MCF 10A (cell line): ENCODE measurements around the gene TAS2R39. TPM values are rescaled to one million over a fixed set of nuclear protein-coding genes. Genes with fewer than 3 reads are reported as not detected.
"Not testable (repeated sequence)": the region's sequence is repeated elsewhere in the genome, so short reads cannot be mapped to it uniquely, and the experiment has no call there.

Source experiments
- Bru-seq: library from RNA; stranded (reverse); fragments of 400-500 nt; gene quantifications from one replicate; lab custom pipeline; 2021; lab: Mats Ljungman, UMichigan
- BruChase-seq, 2 experiments: library from RNA; stranded (reverse); fragments of 400-500 nt; gene quantifications; one replicate each; lab custom pipeline; 2021; lab: Mats Ljungman, UMichigan
- BruUV-seq: library from RNA; stranded (reverse); fragments of 400-500 nt; replicated peaks from 2 replicates; lab custom pipeline; 2021; lab: Mats Ljungman, UMichigan
- CTCF ChIA-PET: fragments of 300-600 bp; sonication (Branson Sonifier 250); formaldehyde crosslinking; extraction: SDS; loops from one replicate; lab custom pipeline; 2021; ENCODE audit warnings: antibody characterized with exemption, inconsistent platforms; lab: Yijun Ruan, JAX
- POLR2A ChIA-PET: fragments of 300-600, 350-650 bp; sonication (Branson Sonifier 250); formaldehyde crosslinking; extraction: SDS; loops from one replicate; lab custom pipeline; 2020; ENCODE audit warnings: antibody characterized with exemption, inconsistent platforms; lab: Yijun Ruan, JAX
- DNase-seq: peaks from one replicate; pipeline ENCODE4 v3.0.0-alpha.2; 2018; ENCODE audit not compliant: unreplicated experiment
- H3K27ac Mint-ChIP-seq: one replicate; pipeline ENCODE4 v1.8.0; 2022; ENCODE audit warnings: mild to moderate bottlenecking, low read depth, mixed read lengths; ENCODE audit not compliant: unreplicated experiment
- H3K27me3 Mint-ChIP-seq: one replicate; pipeline ENCODE4 v1.8.0; 2022; ENCODE audit warnings: mixed read lengths; ENCODE audit not compliant: insufficient read depth, unreplicated experiment
- H3K36me3 Mint-ChIP-seq: one replicate; pipeline ENCODE4 v1.8.0; 2022; ENCODE audit warnings: mild to moderate bottlenecking, moderate library complexity, mixed read lengths; ENCODE audit not compliant: insufficient read depth, unreplicated experiment
- H3K4me1 Mint-ChIP-seq: one replicate; pipeline ENCODE4 v1.8.0; 2022; ENCODE audit warnings: mixed read lengths; ENCODE audit not compliant: insufficient read depth, unreplicated experiment
- H3K4me3 Mint-ChIP-seq: one replicate; pipeline ENCODE4 v1.8.0; 2022; ENCODE audit warnings: mild to moderate bottlenecking, moderate library complexity, mixed read lengths; ENCODE audit not compliant: unreplicated experiment
- H3K9me3 Mint-ChIP-seq: one replicate; pipeline ENCODE4 v1.8.0; 2022; ENCODE audit warnings: mixed read lengths; ENCODE audit not compliant: unreplicated experiment
- intact Hi-C: fragments of 100-400 bp; cut with micrococcal nuclease; formaldehyde crosslinking; loops from 2 replicates; pipeline ENCODE4 v1.14.1; 2022
- long read RNA-seq: library from polyadenylated mRNA; stranded (forward); transcript quantifications from one replicate; pipeline ENCODE4 v2.0.0, GENCODE V29; 2022
- total RNA-seq: library from RNA; stranded (reverse); gene quantifications from 2 replicates; pipeline ENCODE4 v1.2.3, GENCODE V29; 2022
- TF ChIP-seq, protein P1 (sequence below): fragments of 200-600 bp; IDR thresholded peaks from one replicate; pipeline ENCODE4 v1.8.0; 2022; ENCODE audit warnings: antibody characterized with exemption, mild to moderate bottlenecking; ENCODE audit not compliant: unreplicated experiment

Gene TAS2R39
- total RNA-seq (not detected in 2 replicates), Bru-seq, nascent RNA (not detected), BruChase-seq, experiment 1, labeled RNA remaining after a 6-hour chase (not detected), BruChase-seq, experiment 2, labeled RNA remaining after a 2-hour chase (not detected)
- long read RNA-seq = 0 reads

DNA sequence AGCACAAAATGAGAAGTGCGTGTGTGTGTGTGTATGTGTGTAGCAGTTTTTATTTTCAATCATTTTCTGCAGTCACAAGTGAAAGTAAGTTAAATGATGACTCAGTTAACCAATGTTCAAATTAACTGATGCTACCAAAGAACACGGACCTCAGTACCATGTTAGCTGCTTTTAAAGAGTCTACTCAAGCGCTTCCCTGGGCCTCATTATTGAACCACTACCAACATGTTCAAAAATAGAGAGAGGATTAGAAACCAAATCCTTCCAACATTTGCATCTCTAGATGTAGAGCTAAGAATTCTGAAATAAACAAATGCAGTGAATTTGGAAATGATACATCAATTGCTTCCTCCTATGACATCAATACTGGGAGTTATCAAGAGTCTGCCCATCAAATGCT is at the start of gene TAS2R39:
TAS2R39 (plus strand) TSS at position 396 of the 400 bp plus-strand sequence; CDS start at position 396, 0 bp downstream.
- intact Hi-C loops = no loop called here
- POLR2A ChIA-PET = no interaction called here
- CTCF ChIA-PET = interaction anchor here (0.5 to 0.7 kb wide), 2 partner anchors 550 to 666 kb away, joined by 3 read pairs; no protein-coding TSS in a partner anchor
- Mint-ChIP-seq H3K27me3 (peaks cover 39% of the 10 kb centered on the region), H3K27ac (no peak within 1 kb of the TSS), H3K9me3 (peaks cover 4% of the 10 kb centered on the region), H3K36me3 (no peaks in the 10 kb centered on the region), H3K4me3 (no peak within 1 kb of the TSS), H3K4me1 (no peaks in the 10 kb centered on the region)
- DNase-seq = no peak
- TF ChIP-seq, protein P1, sequence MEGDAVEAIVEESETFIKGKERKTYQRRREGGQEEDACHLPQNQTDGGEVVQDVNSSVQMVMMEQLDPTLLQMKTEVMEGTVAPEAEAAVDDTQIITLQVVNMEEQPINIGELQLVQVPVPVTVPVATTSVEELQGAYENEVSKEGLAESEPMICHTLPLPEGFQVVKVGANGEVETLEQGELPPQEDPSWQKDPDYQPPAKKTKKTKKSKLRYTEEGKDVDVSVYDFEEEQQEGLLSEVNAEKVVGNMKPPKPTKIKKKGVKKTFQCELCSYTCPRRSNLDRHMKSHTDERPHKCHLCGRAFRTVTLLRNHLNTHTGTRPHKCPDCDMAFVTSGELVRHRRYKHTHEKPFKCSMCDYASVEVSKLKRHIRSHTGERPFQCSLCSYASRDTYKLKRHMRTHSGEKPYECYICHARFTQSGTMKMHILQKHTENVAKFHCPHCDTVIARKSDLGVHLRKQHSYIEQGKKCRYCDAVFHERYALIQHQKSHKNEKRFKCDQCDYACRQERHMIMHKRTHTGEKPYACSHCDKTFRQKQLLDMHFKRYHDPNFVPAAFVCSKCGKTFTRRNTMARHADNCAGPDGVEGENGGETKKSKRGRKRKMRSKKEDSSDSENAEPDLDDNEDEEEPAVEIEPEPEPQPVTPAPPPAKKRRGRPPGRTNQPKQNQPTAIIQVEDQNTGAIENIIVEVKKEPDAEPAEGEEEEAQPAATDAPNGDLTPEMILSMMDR = no peak
- BruUV-seq = no TSS peak

DNA sequence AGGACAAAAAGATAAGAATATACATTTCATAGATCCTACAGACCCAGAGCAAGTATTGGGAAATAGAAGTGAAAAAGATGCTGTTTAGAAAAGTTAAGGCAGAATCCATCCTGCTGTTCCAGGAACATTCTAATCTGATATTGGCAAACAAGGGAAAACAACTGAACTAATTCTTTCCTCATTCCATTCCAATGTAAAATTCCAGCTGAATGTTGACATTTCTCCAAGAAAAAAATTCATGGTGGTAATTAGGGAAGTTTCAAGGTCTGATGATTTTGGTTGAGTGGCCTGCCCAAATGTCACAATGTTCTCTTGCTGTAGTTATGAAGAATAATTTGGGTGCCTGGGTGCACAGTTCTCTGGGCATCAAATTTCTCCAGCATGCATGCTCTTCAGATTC is 36.1 kb upstream of the TAS2R39 start:
- Mint-ChIP-seq H3K36me3 (no peaks in the 10 kb centered on the region), H3K27ac (no peak overlapping the region), H3K9me3 (peaks cover 8% of the 10 kb centered on the region), H3K4me1 (no peaks in the 10 kb centered on the region), H3K27me3 (no peaks in the 10 kb centered on the region), H3K4me3 (no peak overlapping the region)
- no TSS peak for BruUV-seq
- TF ChIP-seq, protein P1 = no peak
- intact Hi-C loops = no loop called here
- ChIA-PET CTCF (interaction anchor here (0.6 kb wide), 1 partner anchor 61 kb away, joined by 5 read pairs; no protein-coding TSS in a partner anchor), POLR2A (no interaction called here)
- DNase-seq = no peak

DNA sequence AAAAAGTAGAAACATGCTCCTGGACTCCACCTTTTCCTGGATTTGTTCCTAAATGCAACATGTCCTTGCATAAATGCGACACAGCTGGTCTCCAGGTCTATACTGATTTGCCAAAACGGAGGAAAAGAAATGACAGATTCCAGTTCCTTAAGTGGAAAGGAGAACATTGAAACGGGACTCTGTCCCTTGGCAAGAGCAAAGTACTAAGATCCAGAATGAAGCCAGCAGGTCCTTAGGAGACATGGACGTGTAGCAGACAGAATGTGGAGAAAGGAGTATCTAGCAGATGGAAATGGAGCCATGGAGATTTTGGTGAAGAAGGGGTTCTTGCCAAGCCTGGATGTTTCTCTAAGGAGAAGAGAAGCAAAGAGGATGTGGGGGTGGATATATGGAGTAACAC is 35.2 kb upstream of the TAS2R39 start:
- no peaks in the 10 kb centered on the region for H3K27me3 Mint-ChIP-seq

DNA sequence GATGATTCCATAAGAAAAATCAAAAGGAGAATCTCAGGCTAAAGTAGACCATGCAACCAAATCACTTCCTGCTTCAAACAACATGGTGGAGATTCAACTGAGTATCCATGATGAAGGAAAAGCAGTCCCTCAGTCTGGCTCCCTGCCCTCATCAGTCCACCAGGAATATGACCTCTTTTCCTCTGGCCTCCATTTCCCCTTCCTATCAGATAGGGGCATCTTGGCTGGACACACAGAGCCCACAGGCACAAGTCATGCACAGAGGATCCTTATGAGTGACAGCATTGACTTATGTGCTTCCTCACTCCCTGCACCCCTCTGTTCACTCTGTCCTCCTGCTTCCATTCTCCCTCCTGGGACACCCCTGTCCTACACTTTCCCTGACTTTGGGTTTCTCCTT is 34.6 kb upstream of the TAS2R39 start:
- intact Hi-C loops = no loop called here
- H3K4me3 Mint-ChIP-seq = no peak overlapping the region
- TF ChIP-seq, protein P1 = no peak
- H3K9me3 Mint-ChIP-seq = peaks cover 8% of the 10 kb centered on the region
- H3K36me3 Mint-ChIP-seq = no peaks in the 10 kb centered on the region
- BruUV-seq = no TSS peak
- H3K4me1 Mint-ChIP-seq = no peaks in the 10 kb centered on the region
- CTCF ChIA-PET = no interaction called here
- no peak overlapping the region for H3K27ac Mint-ChIP-seq
- H3K27me3 Mint-ChIP-seq = no peaks in the 10 kb centered on the region
- POLR2A ChIA-PET = no interaction called here
- no peak for DNase-seq

More for the DNA sequence above, 35.2 kb upstream of the TAS2R39 start:
- Mint-ChIP-seq H3K9me3 (peaks cover 8% of the 10 kb centered on the region), H3K4me3 (no peak overlapping the region), H3K27ac (no peak overlapping the region), H3K4me1 (no peaks in the 10 kb centered on the region), H3K36me3 (no peaks in the 10 kb centered on the region)
- POLR2A ChIA-PET = interaction anchor here (0.7 kb wide), 1 partner anchor 243 kb away, joined by 3 read pairs; no protein-coding TSS in a partner anchor
- intact Hi-C loops = no loop called here
- no TSS peak for BruUV-seq
- CTCF ChIA-PET = no interaction called here
- DNase-seq = no peak
- TF ChIP-seq, protein P1 = no peak

DNA sequence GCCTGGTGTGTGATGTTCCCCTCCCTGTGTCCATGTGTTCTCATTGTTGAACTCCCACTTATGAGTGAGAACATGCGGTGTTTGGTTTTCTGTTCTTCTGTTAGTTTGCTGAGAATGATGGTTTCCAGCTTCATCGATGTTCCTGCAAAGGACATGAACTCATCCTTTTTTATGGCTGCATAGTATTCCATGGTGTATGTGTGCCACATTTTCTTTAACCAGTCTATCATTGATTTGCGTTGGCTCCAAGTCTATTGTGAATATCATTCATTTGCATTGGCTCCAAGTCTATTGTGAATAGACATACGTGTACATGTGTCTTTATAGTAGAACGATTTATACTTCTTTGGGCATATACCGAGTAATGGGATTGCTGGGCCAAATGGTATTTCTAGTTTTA is 32.5 kb upstream of the TAS2R39 start:
- H3K27ac Mint-ChIP-seq, H3K36me3 Mint-ChIP-seq, POLR2A ChIA-PET, H3K4me1 Mint-ChIP-seq, CTCF ChIA-PET, H3K9me3 Mint-ChIP-seq, intact Hi-C loops, DNase-seq, BruUV-seq, H3K27me3 Mint-ChIP-seq, H3K4me3 Mint-ChIP-seq: not testable (repeated sequence)

DNA sequence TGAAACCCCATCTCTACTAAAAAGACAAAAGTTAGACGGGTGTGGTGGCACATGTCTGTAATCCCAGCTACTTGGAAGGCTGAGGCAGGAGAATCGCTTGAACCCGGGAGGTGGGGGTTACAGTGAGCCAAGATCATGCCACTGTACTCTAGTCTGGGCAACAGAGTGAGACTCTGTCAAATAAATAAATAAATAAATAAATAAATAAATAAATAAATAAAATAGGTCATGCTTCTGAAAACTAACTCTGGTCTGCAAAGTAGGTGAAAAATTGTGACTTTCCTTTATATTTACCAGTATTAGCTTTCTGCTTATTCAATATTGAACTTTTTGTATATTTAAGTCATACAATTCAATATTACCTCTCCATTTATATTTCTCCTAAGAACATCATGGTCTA is 24.6 kb upstream of the TAS2R39 start:
- intact Hi-C loops, H3K36me3 Mint-ChIP-seq, H3K27me3 Mint-ChIP-seq, H3K9me3 Mint-ChIP-seq, POLR2A ChIA-PET, H3K4me1 Mint-ChIP-seq, H3K27ac Mint-ChIP-seq, CTCF ChIA-PET, BruUV-seq, DNase-seq, H3K4me3 Mint-ChIP-seq: not testable (repeated sequence)
